Ishikawa (cell line): Measurements from ENCODE around the gene FTL.

Experiments
- CEBPB ChIP-seq: IDR thresholded peaks from 2 replicates; pipeline ENCODE4 v1.6.1; 2012
- CREB1 ChIP-seq: IDR thresholded peaks from 2 replicates; pipeline ENCODE4 v1.6.1; 2012; ENCODE audit warnings: low read depth
- EGR1 ChIP-seq: IDR thresholded peaks from 2 replicates; pipeline ENCODE4 v1.6.1; 2012
- EP300 ChIP-seq: IDR thresholded peaks from 2 replicates; pipeline ENCODE4 v1.6.1; 2012; ENCODE audit warnings: borderline replicate concordance
- FOXM1 ChIP-seq: IDR thresholded peaks from 2 replicates; pipeline ENCODE4 v1.6.1; 2012; ENCODE audit warnings: low read depth, borderline replicate concordance
- NFIC ChIP-seq: IDR thresholded peaks from 2 replicates; pipeline ENCODE4 v1.6.1; 2012
- RAD21 ChIP-seq: IDR thresholded peaks from 2 replicates; pipeline ENCODE4 v1.6.1; 2012; ENCODE audit warnings: low read depth
- TAF1 ChIP-seq: IDR thresholded peaks from 2 replicates; pipeline ENCODE4 v1.6.1; 2012; ENCODE audit warnings: low read depth, mild to moderate bottlenecking
- TCF12 ChIP-seq: IDR thresholded peaks from 2 replicates; pipeline ENCODE4 v1.6.1; 2012; ENCODE audit warnings: low read depth
- TEAD4 ChIP-seq: IDR thresholded peaks from 2 replicates; pipeline ENCODE4 v1.6.1; 2012
- YY1 ChIP-seq: IDR thresholded peaks from 2 replicates; pipeline ENCODE4 v1.6.1; 2012; ENCODE audit warnings: low read depth
- ZBTB7A ChIP-seq: IDR thresholded peaks from 2 replicates; pipeline ENCODE4 v1.6.1; 2012; ENCODE audit warnings: low read depth
- TF ChIP-seq, protein P1 (sequence below): IDR thresholded peaks from 2 replicates; pipeline ENCODE4 v1.6.1; 2012; ENCODE audit warnings: low read depth, mild to moderate bottlenecking
- TF ChIP-seq, protein P2 (sequence below): IDR thresholded peaks from 2 replicates; pipeline ENCODE4 v1.6.1; 2012
- TF ChIP-seq, protein P3 (sequence below): IDR thresholded peaks from 2 replicates; pipeline ENCODE4 v1.6.1; 2012

Gene FTL

DNA sequence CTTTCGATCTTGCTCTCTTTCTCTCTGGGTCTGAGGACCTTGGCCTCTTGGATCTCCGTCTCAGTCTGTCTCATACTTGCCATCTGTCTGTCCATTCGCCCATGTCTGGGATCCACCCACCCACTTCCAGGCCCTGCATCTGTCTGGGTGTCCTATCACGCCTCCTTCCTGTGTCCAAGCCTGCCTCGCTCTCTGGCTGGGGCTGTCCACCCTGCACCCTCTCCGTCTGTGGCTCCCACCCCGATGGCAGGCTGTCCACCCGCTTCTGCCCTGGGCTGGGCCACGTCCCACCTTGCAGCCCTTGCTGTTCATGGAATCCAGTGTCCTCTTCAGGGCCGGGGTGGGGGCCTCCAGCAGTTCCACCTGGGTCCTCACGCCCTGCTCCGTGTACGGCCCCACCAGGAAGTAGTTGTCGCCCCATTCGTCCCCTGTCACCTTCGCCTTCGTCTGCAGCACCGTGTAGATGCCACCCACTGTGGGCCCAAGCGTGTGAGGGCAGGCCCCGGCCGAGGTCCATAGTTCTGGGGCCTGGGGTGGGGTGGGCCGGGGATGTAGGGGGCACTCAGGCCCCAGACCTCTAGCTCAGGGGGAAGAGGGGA lies 26.0 kb downstream of the FTL start:
- TF ChIP-seq CEBPB: no peak
- TF ChIP-seq, protein P1, sequence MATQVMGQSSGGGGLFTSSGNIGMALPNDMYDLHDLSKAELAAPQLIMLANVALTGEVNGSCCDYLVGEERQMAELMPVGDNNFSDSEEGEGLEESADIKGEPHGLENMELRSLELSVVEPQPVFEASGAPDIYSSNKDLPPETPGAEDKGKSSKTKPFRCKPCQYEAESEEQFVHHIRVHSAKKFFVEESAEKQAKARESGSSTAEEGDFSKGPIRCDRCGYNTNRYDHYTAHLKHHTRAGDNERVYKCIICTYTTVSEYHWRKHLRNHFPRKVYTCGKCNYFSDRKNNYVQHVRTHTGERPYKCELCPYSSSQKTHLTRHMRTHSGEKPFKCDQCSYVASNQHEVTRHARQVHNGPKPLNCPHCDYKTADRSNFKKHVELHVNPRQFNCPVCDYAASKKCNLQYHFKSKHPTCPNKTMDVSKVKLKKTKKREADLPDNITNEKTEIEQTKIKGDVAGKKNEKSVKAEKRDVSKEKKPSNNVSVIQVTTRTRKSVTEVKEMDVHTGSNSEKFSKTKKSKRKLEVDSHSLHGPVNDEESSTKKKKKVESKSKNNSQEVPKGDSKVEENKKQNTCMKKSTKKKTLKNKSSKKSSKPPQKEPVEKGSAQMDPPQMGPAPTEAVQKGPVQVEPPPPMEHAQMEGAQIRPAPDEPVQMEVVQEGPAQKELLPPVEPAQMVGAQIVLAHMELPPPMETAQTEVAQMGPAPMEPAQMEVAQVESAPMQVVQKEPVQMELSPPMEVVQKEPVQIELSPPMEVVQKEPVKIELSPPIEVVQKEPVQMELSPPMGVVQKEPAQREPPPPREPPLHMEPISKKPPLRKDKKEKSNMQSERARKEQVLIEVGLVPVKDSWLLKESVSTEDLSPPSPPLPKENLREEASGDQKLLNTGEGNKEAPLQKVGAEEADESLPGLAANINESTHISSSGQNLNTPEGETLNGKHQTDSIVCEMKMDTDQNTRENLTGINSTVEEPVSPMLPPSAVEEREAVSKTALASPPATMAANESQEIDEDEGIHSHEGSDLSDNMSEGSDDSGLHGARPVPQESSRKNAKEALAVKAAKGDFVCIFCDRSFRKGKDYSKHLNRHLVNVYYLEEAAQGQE: no peak
- no peak for TF ChIP-seq TEAD4
- TF ChIP-seq EP300: no peak
- no peak for TF ChIP-seq TCF12

DNA sequence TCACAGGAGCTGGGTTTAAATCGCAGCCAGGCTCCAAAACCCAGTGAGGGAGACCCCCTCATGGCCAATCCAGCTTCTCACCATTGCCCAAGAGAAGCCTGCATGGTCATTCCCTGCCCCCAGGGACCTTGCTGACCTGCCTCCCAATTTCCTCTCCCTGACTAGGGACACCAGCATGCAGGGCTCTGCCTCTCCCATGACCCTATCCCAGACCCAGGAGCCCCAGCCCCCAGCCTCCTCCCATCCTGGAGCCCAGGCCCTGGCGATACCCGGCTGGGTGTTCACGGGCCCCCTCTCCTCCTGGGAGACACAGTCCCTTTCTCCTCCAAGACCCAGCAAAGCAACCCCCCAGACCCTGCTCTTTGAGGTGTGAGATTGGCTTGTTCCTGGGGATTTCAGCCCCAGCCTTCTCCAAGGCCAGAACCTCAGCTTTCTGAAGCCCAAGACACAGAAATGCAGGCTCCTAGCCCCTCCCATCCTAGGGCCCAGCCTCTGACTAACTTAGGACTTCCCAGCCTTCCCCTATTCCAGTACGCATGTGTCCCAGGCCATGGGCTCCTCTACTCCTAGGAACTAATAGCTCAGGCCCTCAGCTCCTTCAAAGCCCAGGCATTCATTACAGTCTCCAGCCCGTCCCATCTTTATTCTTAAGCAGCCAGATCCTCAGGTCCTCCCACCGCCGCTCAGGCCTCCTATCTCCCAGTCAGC lies 26.9 kb downstream of the FTL start:
- TF ChIP-seq RAD21 (no peak), CREB1 (no peak), TCF12 (no peak), YY1 (no peak), ZBTB7A (no peak), TAF1 (no peak), TEAD4 (no peak), NFIC (no peak), EGR1 (no peak), FOXM1 (no peak), CEBPB (no peak), EP300 (no peak)
- TF ChIP-seq, protein P2, sequence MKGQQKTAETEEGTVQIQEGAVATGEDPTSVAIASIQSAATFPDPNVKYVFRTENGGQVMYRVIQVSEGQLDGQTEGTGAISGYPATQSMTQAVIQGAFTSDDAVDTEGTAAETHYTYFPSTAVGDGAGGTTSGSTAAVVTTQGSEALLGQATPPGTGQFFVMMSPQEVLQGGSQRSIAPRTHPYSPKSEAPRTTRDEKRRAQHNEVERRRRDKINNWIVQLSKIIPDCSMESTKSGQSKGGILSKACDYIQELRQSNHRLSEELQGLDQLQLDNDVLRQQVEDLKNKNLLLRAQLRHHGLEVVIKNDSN: no peak
- TF ChIP-seq, protein P3, sequence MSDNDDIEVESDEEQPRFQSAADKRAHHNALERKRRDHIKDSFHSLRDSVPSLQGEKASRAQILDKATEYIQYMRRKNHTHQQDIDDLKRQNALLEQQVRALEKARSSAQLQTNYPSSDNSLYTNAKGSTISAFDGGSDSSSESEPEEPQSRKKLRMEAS: no peak
- TF ChIP-seq, protein P1: no peak

DNA sequence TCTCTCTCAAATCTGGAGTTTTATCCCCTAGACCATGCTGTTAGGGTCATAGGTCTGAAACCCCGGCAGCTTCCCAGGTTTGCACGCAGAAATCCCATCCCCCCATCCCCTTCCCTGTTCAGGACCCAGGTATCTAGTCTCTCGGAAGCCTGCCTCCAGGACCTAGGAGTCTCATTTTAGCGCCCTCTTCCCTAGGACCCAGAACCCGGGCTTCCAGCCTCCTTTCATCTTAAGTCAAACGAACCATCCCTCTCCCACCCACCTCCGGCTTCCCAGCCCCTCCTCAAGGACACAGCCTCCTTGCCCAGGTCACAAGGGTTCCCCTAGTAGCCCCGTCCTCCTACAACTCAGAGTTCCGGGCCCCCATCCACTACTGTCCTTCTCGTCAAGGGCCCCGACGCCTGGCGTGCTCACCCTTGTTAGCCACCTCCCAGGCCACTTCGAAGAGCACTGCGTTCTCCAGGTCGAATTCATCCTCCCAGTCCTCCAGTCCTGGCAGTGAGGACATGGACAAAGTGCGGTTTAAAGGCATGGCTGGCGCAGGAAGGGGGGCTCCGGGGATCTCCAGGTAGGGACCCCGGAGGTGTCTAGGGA lies 27.6 kb downstream of the FTL start:
- TF ChIP-seq TAF1 (no peak), CEBPB (no peak), RAD21 (no peak), YY1 (no peak), FOXM1 (no peak), EGR1 (no peak), TCF12 (no peak), EP300 (no peak), NFIC (no peak), CREB1 (no peak)
- TF ChIP-seq, protein P1: no peak
- TF ChIP-seq, protein P3: no peak
- TF ChIP-seq, protein P2: no peak
